ENCODE measurements around the gene ABLIM2.

DNA sequence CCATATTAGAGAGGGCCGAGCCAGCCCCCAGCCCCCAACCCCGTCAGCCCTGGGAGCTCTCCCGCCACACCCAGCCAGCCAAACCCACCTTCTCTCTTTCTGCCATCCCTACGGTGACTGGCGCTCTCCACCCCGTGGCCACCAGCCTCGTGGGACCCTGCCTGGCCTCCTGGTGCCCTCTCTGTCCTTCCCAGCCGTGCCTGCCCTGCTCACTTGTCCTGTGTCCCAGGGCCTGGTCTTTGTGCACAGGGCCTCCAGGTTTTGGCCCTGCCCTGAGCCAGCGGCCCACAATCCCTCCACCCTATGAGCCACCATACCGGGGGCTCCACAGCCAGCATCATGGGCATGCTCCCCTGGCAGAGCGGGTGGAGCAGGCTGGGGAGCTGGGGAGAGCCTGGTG is 77.4 kb downstream of the ABLIM2 start:
- TF ChIP-seq, protein P1, sequence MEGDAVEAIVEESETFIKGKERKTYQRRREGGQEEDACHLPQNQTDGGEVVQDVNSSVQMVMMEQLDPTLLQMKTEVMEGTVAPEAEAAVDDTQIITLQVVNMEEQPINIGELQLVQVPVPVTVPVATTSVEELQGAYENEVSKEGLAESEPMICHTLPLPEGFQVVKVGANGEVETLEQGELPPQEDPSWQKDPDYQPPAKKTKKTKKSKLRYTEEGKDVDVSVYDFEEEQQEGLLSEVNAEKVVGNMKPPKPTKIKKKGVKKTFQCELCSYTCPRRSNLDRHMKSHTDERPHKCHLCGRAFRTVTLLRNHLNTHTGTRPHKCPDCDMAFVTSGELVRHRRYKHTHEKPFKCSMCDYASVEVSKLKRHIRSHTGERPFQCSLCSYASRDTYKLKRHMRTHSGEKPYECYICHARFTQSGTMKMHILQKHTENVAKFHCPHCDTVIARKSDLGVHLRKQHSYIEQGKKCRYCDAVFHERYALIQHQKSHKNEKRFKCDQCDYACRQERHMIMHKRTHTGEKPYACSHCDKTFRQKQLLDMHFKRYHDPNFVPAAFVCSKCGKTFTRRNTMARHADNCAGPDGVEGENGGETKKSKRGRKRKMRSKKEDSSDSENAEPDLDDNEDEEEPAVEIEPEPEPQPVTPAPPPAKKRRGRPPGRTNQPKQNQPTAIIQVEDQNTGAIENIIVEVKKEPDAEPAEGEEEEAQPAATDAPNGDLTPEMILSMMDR (IDR thresholded peaks at IDR 0.05), result no peak
- TF ChIP-seq EZH2 (IDR thresholded peaks at IDR 0.05; ENCODE audit: borderline replicate concordance, insufficient read depth, low read depth, low read length, poor library complexity, severe bottlenecking), result no peak
